ENCODE measurements around the gene SLC12A3.

- TF ChIP-seq CTCF (IDR thresholded peaks at IDR 0.05; ENCODE audit: poor library complexity) (no peak), EZH2 (IDR thresholded peaks at IDR 0.05; ENCODE audit: borderline replicate concordance) (no peak), EZH2phosphoT487 (IDR thresholded peaks at IDR 0.05; ENCODE audit: low read depth, severe bottlenecking, unreplicated experiment) (no peak)
Observed at GRCh38 chr16:56910112-56910511, 45.1 kb downstream of the SLC12A3 start.

Measured in hepatocyte (in vitro differentiated cells).